HG02798 (cell line): ENCODE results near the gene SPI1.

Source experiments
- ATAC-seq: cut with Tn5 transposase; IDR thresholded peaks from one replicate; pipeline ENCODE4 v1.9.1; 2021; ENCODE audit warnings: mild to moderate bottlenecking; ENCODE audit not compliant: unreplicated experiment, poor library complexity

The SPI1 gene

GRCh38 chr11:47407746-47408590, 29.6 kb upstream of the SPI1 start, which contains the start of gene SLC39A13:
TSS of gene SLC39A13 (plus strand) at chr11:47408590. CDS start at chr11:47410095, 1,505 bp downstream.
- peak; percentile 90 for ATAC-seq

- ATAC-seq, result no peak
Measured at GRCh38 chr11:47406896-47407745, 28.8 kb upstream of the SPI1 start.

GRCh38 chr11:47403571-47403970, 25.2 kb upstream of the SPI1 start:
- no peak for ATAC-seq

- ATAC-seq, result no peak
Measured at GRCh38 chr11:47403135-47403534, 24.8 kb upstream of the SPI1 start.

GRCh38 chr11:47400768-47401279, 22.5 kb upstream of the SPI1 start:
- ATAC-seq, result peak; percentile 78

- ATAC-seq, result peak; percentile 55
Measured at GRCh38 chr11:47399860-47400767, 21.8 kb upstream of the SPI1 start.

- ATAC-seq, result no peak
Measured at GRCh38 chr11:47398551-47398950, 20.2 kb upstream of the SPI1 start.

GRCh38 chr11:47398011-47398410, 19.7 kb upstream of the SPI1 start:
- no peak for ATAC-seq

GRCh38 chr11:47396049-47396320, 17.6 kb upstream of the SPI1 start:
- no peak for ATAC-seq

- no peak for ATAC-seq
Measured at GRCh38 chr11:47395223-47396048, 17.1 kb upstream of the SPI1 start.

- peak; percentile 45 for ATAC-seq
Measured at GRCh38 chr11:47394322-47395222, 16.2 kb upstream of the SPI1 start.

- ATAC-seq, result no peak
Measured at GRCh38 chr11:47394050-47394321, 15.6 kb upstream of the SPI1 start.

- ATAC-seq, result no peak
Measured at GRCh38 chr11:47393163-47394049, 15.1 kb upstream of the SPI1 start.

- ATAC-seq, result no peak
Measured at GRCh38 chr11:47392546-47393162, 14.3 kb upstream of the SPI1 start.

GRCh38 chr11:47391711-47392432, 13.5 kb upstream of the SPI1 start:
- no peak for ATAC-seq

- no peak for ATAC-seq
Measured at GRCh38 chr11:47391077-47391583, 12.8 kb upstream of the SPI1 start.

- no peak for ATAC-seq
Measured at GRCh38 chr11:47390422-47390760, 12.0 kb upstream of the SPI1 start.
